Liver (tissue), 3 donors: ENCODE results near the gene MAPKAP1.

Experiments
- CTCF ChIP-seq: fragments of 150-350 bp; IDR thresholded peaks from 2 replicates; pipeline ENCODE4 v1.5.1; 2017; ENCODE audit warnings: improper control_type of control experiment, low read depth, low read length; ENCODE audit not compliant: missing input control
- RAD21 ChIP-seq, 2 donors: IDR thresholded peaks; 2 replicates each; pipeline ENCODE4 v1.6.1; 2016; ENCODE audit warnings: antibody characterized with exemption in 2 of 2, mild to moderate bottlenecking in 2 of 2
- REST ChIP-seq: IDR thresholded peaks from 2 replicates; pipeline ENCODE4 v1.6.1; 2016; ENCODE audit warnings: antibody characterized with exemption, mild to moderate bottlenecking
- YY1 ChIP-seq: IDR thresholded peaks from 2 replicates; pipeline ENCODE4 v1.6.1; 2016; ENCODE audit warnings: antibody characterized with exemption, mild to moderate bottlenecking
- ZBTB33 ChIP-seq: IDR thresholded peaks from 2 replicates; pipeline ENCODE4 v1.6.1; 2016; ENCODE audit warnings: antibody characterized with exemption
- donor health status: healthy.
- donor health status: healthy.

GRCh38 chr9:125486152-125486508, 220.9 kb downstream of the MAPKAP1 start:
- no peak for TF ChIP-seq CTCF
- TF ChIP-seq REST, result no peak
- TF ChIP-seq ZBTB33, result peak; percentile 32
- peak; percentile 48 for TF ChIP-seq YY1
- TF ChIP-seq RAD21 (IDR thresholded peaks at IDR 0.05), result peak; percentile 26 to 52
